ENCODE measurements around the gene CCR7.

The CCR7 gene

DNA sequence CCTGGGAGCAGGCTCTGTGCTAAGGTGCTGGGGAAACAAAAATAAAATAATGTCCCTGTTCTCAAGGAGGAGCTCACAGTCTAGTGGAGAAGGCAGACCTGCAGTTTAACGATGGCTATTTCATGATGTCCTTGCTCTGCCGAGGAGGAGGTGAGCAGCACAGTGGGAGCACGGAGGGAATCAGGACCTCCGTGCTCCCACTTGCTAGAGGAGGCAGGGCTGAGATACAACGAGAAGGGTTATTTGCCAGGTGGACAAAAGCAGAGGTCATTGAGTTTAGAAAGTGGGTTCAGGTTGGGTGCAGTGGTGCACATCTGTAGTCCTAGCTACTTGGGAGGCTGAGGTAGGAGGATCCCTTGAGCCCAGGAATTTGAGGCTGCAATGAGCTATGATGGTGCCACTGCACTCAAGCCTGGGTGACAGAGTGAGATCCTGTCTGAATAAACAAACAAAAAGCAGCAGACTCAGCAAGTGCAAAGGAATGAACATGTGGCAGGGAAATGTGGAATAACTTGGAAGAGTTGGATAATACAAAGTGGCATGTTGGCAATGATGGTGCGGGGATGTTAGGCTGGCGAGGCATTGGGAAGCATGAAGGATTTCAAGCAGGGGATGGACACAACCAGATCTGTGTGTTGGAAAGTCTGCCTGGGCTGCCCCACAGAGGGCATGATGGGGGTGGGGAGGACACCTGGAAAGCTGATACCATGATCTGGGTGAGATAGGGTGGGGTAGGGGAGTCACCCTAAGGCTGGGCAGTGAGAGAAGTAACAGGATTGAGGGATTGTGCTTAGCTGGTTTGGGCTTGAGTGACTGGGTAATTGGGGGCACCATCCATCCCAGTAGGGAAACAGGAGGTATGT lies 51.0 kb downstream of the CCR7 start:
- no peak for DNase-seq

DNA sequence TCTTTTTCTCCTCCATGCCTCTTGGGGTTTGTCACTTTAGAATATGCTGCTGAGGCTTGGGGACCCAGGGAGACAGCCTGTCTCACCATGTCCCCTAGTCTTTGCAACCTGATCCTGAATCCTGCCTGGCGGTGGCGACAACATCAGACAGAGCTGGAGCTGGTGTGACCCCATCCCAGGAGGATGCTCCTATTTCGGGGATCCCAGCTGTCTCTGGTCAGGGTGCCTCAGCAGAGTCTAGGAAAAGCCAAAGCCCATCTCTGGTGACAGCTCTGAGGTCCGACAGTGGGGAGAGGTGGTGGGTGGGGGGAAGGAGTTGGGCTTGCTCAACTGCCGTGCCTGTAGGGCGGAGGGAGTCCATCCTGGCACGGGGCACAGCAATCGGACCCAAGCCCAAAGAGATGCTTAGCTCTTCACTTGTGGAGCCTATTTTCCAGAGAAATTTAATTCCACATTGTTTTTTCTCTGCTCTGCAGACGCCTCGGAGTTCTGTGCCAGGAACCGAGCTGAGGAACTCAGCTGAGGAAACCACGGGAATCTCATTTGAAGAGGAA lies 53.5 kb downstream of the CCR7 start:
- no peak for DNase-seq

- no peak for DNase-seq
Measured at GRCh38 chr17:40511136-40511535, 54.1 kb downstream of the CCR7 start.

DNA sequence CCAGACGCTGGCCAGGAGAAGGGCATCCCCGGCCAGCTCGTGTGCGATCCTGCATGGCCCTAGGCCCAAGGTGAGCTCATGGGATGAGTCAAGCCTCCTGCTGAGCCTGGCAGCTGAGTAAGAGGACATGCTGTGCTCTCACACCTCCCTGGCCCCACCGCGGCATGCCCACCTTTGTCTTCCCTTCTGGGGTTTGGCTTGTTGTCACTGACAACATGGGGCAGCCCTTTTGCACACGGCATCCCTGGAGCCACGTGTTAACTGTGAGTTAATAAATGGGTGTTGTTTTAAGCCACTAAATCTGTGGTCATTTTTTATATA lies 55.0 kb downstream of the CCR7 start:
- no peak for DNase-seq

DNA sequence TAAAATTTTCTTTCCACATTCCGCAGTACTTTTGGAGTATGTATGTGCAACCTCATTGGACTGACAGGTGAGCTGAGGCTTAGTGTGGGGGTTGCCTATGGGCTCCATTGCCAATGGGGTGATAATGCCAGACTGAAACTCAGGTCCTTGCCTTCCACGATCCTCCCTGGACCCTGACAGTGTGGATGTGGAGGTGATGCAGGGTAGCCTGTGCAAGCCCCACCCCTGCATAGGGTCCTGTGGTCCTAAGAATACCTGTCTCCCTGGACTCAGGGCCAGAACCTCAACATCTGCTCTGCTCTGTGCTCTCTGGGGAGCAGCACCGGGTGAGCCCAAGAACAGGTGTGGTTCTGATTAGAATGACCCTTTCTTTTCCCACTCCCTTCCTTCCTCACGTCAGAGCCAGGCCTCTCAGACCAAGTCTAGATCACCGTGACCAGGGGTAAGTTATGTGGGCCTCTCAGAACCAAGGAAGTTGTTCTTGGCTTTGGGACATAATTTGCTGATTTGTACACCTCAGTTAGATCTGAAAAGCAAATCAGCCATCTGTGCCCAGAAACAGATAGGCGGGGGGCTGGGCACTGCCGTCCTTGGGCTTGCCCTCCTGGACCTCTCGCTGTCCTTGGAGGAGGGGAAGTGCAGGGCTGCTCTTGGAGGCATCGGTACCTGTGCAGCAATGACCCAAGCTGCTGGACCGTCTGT lies 55.5 kb downstream of the CCR7 start:
- no peak for DNase-seq

DNA sequence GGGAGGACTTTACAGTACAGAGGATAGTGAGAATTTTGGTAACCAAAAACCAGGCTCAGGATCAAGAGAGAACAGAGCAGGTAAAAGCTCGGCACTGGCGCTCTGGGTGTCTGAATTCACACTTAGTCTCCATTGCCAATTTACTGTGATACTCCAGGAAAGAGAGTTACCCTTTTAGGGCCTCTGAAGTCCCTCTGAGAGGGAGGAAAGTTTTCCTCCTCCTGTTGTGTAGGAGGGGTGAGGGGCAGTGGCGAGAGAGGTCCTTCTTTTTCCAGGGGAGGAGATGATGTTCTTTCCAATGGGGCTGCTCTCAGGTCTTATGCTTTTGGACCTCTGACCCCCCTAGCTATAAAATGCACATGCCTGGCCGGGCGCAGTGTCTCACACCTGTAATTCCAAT lies 58.5 kb downstream of the CCR7 start:
- no peak for DNase-seq

Measured in eye (tissue), 1 donor.